Sigmoid colon (tissue), 4 donors: Measurements from ENCODE around the gene TRPC3.

Experiments
- CTCF ChIP-seq, 4 experiments: fragments of 450-650 bp in 3 of 4; fragments of 200-600 bp in 1 of 4; IDR thresholded peaks; one replicate each; pipeline ENCODE4 v1.5.1; 2016 to 2019; ENCODE audit warnings: antibody characterized with exemption in 4 of 4, mild to moderate bottlenecking in 3 of 4, moderate library complexity in 2 of 4
- EP300 ChIP-seq, 4 donors: sonication (generic); formaldehyde crosslinking; IDR thresholded peaks; one replicate each; pipeline ENCODE4 v1.6.1; 2017; ENCODE audit warnings: antibody characterized with exemption in 4 of 4
- POLR2A ChIP-seq, 2 donors: fragments of 450-650 bp; IDR thresholded peaks; one replicate each; pipeline ENCODE4 v1.6.1; 2016; ENCODE audit warnings: antibody characterized with exemption in 2 of 2, mild to moderate bottlenecking in 2 of 2, moderate library complexity in 2 of 2

GRCh38 chr4:121842862-121843261 is 109.0 kb downstream of the TRPC3 start:
- TF ChIP-seq CTCF (IDR thresholded peaks at IDR 0.05) (no peak), POLR2A (IDR thresholded peaks at IDR 0.05) (no peak), EP300 (IDR thresholded peaks at IDR 0.05) (no peak)
